Glomerular endothelial cell (primary cell): ENCODE measurements around the gene COMMD4. TPM values are rescaled to one million over a fixed set of nuclear protein-coding genes. Genes with fewer than 3 reads are reported as not detected.
"Not testable (repeated sequence)": the region's sequence is repeated elsewhere in the genome, so short reads cannot be mapped to it uniquely, and the experiment has no call there.

Source experiments
- DNase-seq: peaks from one replicate; pipeline ENCODE4 v3.0.0-alpha.2; 2011; ENCODE audit warnings: low read depth, low spot score; ENCODE audit errors: extremely low read depth
- total RNA-seq: library from RNA; depleted of rRNA; stranded (reverse); fragments of >200 nt; gene quantifications from 2 replicates; pipeline ENCODE4 v1.2.3, GENCODE V29; 2015

Gene COMMD4
- total RNA-seq, 1 donor from 2014 or later, result 89.6 TPM

- DNase-seq, result no peak
Measured at GRCh38 chr15:75369897-75370581, 34.2 kb downstream of the COMMD4 start.

- no peak for DNase-seq
Measured at GRCh38 chr15:75371486-75371885, 35.6 kb downstream of the COMMD4 start.

- DNase-seq, result no peak
Measured at GRCh38 chr15:75371901-75372688, 36.2 kb downstream of the COMMD4 start.

- DNase-seq, result no peak
Measured at GRCh38 chr15:75380773-75381172, 44.9 kb downstream of the COMMD4 start.

GRCh38 chr15:75383986-75384385 is 48.1 kb downstream of the COMMD4 start:
- not testable (repeated sequence) for DNase-seq

Other genes starting within 250 kb of the COMMD4 start
- gene C15orf39, start 134.2 kb upstream of the COMMD4 start, total RNA-seq, result 19.3 and 34.8 TPM in 2 replicates
- not detected in 2 replicates for gene GOLGA6C, start 77.7 kb upstream of the COMMD4 start, total RNA-seq
- gene GOLGA6D, start 53.2 kb upstream of the COMMD4 start, total RNA-seq, result not detected in 2 replicates
- 22.8 and 31.3 TPM in 2 replicates for gene NEIL1, start 11.0 kb downstream of the COMMD4 start, total RNA-seq
- gene MAN2C1, start 32.5 kb downstream of the COMMD4 start, total RNA-seq, result 118 and 148 TPM in 2 replicates
- gene SIN3A, start 115.6 kb downstream of the COMMD4 start, total RNA-seq, result 25.1 and 40.8 TPM in 2 replicates
- 23.2 and 28.8 TPM in 2 replicates for gene PTPN9, start 243.3 kb downstream of the COMMD4 start, total RNA-seq